ENCODE data around the gene MRPL21. TPM values are rescaled to one million over a fixed set of nuclear protein-coding genes. Genes with fewer than 3 reads are reported as not detected.

MRPL21 gene
- total RNA-seq, 3 donors from 2014 or later (not counting 1 experiment from before 2014, with no cell fraction given): 39.0 to 47.4 (median 40.3) TPM

DNA sequence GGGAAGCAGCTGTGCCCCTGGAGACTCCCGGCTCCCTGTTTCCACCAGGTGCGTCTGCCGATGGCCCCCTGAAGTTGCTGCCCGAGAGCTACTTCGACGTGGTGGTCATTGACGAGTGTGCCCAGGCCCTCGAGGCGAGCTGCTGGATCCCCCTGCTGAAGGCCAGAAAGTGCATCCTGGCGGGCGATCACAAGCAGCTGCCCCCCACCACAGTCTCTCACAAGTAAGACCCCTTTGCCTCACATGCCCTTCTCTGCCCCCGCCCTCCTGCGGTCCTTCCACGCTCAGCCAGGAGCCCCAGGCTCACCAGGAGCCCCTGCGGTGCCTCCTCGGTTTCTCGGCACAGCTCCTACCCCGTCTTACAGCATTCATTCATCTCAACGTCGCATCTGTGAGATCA lies 25.5 kb upstream of the MRPL21 start:
- intact Hi-C loops (cut with micrococcal nuclease): no loop called here
- Histone ChIP-seq H3K27ac (ENCODE audit: low read length) (no peak overlapping the region), H3K9me3 (ENCODE audit: control insufficient read depth, insufficient read depth, low read length) (peaks cover 16% of the 10 kb centered on the region), H3K4me1 (ENCODE audit: control insufficient read depth, insufficient read depth, low read length) (no peaks in the 10 kb centered on the region), H3K36me3 (ENCODE audit: control insufficient read depth, insufficient read depth, low read length) (peaks cover 55% of the 10 kb centered on the region), H3K27me3 (ENCODE audit: control insufficient read depth, insufficient read depth, low read length) (no peaks in the 10 kb centered on the region), H3K4me3 (ENCODE audit: low read length) (no peak overlapping the region)
- TF ChIP-seq, protein P1, sequence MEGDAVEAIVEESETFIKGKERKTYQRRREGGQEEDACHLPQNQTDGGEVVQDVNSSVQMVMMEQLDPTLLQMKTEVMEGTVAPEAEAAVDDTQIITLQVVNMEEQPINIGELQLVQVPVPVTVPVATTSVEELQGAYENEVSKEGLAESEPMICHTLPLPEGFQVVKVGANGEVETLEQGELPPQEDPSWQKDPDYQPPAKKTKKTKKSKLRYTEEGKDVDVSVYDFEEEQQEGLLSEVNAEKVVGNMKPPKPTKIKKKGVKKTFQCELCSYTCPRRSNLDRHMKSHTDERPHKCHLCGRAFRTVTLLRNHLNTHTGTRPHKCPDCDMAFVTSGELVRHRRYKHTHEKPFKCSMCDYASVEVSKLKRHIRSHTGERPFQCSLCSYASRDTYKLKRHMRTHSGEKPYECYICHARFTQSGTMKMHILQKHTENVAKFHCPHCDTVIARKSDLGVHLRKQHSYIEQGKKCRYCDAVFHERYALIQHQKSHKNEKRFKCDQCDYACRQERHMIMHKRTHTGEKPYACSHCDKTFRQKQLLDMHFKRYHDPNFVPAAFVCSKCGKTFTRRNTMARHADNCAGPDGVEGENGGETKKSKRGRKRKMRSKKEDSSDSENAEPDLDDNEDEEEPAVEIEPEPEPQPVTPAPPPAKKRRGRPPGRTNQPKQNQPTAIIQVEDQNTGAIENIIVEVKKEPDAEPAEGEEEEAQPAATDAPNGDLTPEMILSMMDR (IDR thresholded peaks at IDR 0.05): no peak
- no peaks in the 10 kb centered on the region for H3K27me3 Mint-ChIP-seq (ENCODE audit: low read depth in 2 of 2)
- H3K4me1 Mint-ChIP-seq: no peaks in the 10 kb centered on the region
- peaks cover 5 to 8% of the 10 kb centered on the region in 2 donors for H3K9me3 Mint-ChIP-seq
- H3K36me3 Mint-ChIP-seq: peaks cover 27% of the 10 kb centered on the region
- DNase-seq (no peak), ATAC-seq (no peak)
- WGBS (ENCODE audit: insufficient coverage): 97% methylated on average over 20 of the region's 20 CpGs
- no peak overlapping the region for H3K4me3 Mint-ChIP-seq
- H3K27ac Mint-ChIP-seq: no peak overlapping the region

DNA sequence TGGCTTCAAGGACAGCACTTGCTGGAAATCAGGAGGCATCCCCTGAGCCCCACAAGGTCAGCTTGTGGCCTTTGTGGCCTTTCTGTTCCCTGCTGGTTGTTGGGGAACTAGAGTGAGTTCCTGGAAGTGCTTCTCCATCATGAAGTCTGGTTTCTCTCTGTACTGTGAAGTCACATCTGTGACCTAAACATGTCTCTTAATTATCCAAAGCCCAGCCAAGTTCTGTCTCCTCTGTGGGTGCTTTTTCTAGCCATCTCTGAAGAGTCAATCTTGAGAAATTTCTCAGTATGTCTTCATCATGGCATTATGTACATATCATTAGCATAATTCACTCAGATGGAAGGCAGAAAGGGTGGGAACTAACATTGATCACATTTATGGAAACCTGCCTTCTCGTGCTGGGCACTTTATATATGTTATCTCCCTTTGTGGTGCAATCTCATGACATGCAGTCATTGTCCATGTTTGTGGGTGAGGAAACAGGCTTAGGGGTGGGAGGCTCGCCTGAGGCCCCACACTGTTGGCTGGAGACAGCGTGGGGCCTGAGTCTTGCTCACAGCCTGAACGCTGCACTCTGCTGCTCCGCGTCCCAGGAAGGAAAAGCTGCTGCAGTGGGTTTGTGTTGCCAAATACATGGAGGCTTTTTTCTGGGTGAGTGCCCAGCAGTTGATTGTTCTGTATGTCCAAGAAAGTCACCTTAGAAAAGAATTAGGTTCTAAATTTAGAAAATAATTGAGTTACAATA lies 24.7 kb upstream of the MRPL21 start:
- intact Hi-C loops (cut with micrococcal nuclease): no loop called here
- H3K4me1 Mint-ChIP-seq: no peaks in the 10 kb centered on the region
- H3K36me3 ChIP-seq (ENCODE audit: control insufficient read depth, insufficient read depth, low read length): peaks cover 58% of the 10 kb centered on the region
- H3K27me3 Mint-ChIP-seq (ENCODE audit: low read depth in 2 of 2): no peaks in the 10 kb centered on the region
- H3K4me3 Mint-ChIP-seq: no peak overlapping the region
- H3K9me3 ChIP-seq (ENCODE audit: control insufficient read depth, insufficient read depth, low read length): peaks cover 16% of the 10 kb centered on the region
- 92% methylated on average over 6 of the region's 6 CpGs for WGBS (ENCODE audit: insufficient coverage)
- peaks cover 31% of the 10 kb centered on the region for H3K36me3 Mint-ChIP-seq
- no peak overlapping the region for H3K27ac ChIP-seq (ENCODE audit: low read length)
- TF ChIP-seq, protein P1 (IDR thresholded peaks at IDR 0.05): no peak
- H3K27ac Mint-ChIP-seq: no peak overlapping the region
- H3K27me3 ChIP-seq (ENCODE audit: control insufficient read depth, insufficient read depth, low read length): no peaks in the 10 kb centered on the region
- no peaks in the 10 kb centered on the region for H3K4me1 ChIP-seq (ENCODE audit: control insufficient read depth, insufficient read depth, low read length)
- ATAC-seq: no peak
- DNase-seq: no peak
- H3K4me3 ChIP-seq (ENCODE audit: low read length): no peak overlapping the region
- H3K9me3 Mint-ChIP-seq: peaks cover 5 to 8% of the 10 kb centered on the region in 2 donors

DNA sequence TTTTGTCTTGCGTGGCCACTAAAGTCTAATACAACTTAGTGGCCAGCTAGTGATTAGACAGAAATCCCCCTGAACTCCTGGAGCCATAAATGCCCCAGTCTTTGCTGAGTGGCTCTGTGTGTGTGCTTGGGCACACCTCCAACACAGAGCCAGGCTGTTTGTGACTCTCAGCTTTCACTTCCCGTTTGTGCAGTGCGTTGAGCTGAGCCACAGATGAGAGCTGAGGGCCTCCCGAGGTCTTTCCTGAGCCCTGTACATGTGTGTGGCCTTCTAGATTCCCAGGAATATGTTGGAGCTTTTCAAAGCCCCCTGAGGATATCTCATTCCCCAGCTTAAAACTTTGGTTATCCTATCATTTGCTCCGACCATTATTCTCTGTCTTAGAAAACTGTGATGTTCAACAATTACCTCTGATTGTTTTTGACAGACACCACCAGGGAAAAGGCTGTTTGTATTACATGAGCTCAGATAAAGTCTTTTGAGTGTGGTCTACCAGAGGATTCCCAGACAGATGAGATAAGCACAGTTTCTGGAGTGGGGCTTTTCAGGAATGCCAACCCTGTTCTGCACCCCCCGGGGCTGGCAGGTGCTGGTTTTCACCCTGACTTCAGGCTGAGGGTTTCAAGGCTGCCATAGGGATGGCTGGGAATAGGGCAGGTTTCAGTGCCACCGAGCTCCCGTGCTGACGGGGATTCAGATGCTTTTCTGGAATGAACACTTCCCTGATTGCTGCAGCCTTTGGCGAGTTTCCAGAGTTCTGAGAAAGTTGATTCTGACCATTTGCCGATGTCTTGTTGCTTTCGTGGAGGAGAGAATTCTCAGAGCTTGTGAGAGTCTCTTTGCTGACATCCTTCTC lies 23.9 kb upstream of the MRPL21 start:
- no peak for DNase-seq
- no peak overlapping the region for H3K27ac ChIP-seq (ENCODE audit: low read length)

More for the DNA sequence above, 23.9 kb upstream of the MRPL21 start:
- TF ChIP-seq, protein P1 (IDR thresholded peaks at IDR 0.05): no peak
- Mint-ChIP-seq H3K27ac (no peak overlapping the region), H3K9me3 (peaks cover 5 to 8% of the 10 kb centered on the region in 2 donors), H3K36me3 (peaks cover 31% of the 10 kb centered on the region), H3K4me1 (no peaks in the 10 kb centered on the region), H3K4me3 (no peak overlapping the region), H3K27me3 (ENCODE audit: low read depth in 2 of 2) (no peaks in the 10 kb centered on the region)
- WGBS (ENCODE audit: insufficient coverage): 85% methylated on average over 12 of the region's 12 CpGs
- no peaks in the 10 kb centered on the region for H3K27me3 ChIP-seq (ENCODE audit: control insufficient read depth, insufficient read depth, low read length)
- H3K36me3 ChIP-seq (ENCODE audit: control insufficient read depth, insufficient read depth, low read length): peaks cover 60% of the 10 kb centered on the region
- no peaks in the 10 kb centered on the region for H3K4me1 ChIP-seq (ENCODE audit: control insufficient read depth, insufficient read depth, low read length)
- H3K9me3 ChIP-seq (ENCODE audit: control insufficient read depth, insufficient read depth, low read length): peaks cover 16% of the 10 kb centered on the region
- intact Hi-C loops (cut with micrococcal nuclease): no loop called here
- H3K4me3 ChIP-seq (ENCODE audit: low read length): no peak overlapping the region
- no peak for ATAC-seq
